Parathyroid adenoma (tissue), 2 donors: ENCODE data around the gene DOCK2.

Experiments
- H2AFZ ChIP-seq: fragments of 300-600 bp; sonication (generic); one replicate; pipeline ENCODE4 v1.7.0; 2017; ENCODE audit warnings: antibody characterized with exemption, mild to moderate bottlenecking
- H3K27ac ChIP-seq: fragments of 300-600 bp; sonication (generic); one replicate; pipeline ENCODE4 v1.7.0; 2017
- H3K27me3 ChIP-seq: fragments of 300-600 bp; sonication (generic); one replicate; pipeline ENCODE4 v1.7.0; 2017; ENCODE audit warnings: low read length; ENCODE audit not compliant: control insufficient read depth, insufficient read depth
- H3K36me3 ChIP-seq: fragments of 300-600 bp; sonication (generic); one replicate; pipeline ENCODE4 v1.7.0; 2017; ENCODE audit warnings: low read length; ENCODE audit not compliant: control insufficient read depth, insufficient read depth
- H3K4me1 ChIP-seq: fragments of 300-600 bp; sonication (generic); one replicate; pipeline ENCODE4 v1.7.0; 2017; ENCODE audit warnings: control low read depth
- H3K4me2 ChIP-seq: fragments of 300-600 bp; sonication (generic); one replicate; pipeline ENCODE4 v1.7.0; 2017; ENCODE audit warnings: low read length
- H3K4me3 ChIP-seq: fragments of 300-600 bp; sonication (generic); one replicate; pipeline ENCODE4 v1.7.0; 2017; ENCODE audit warnings: low read depth, low read length
- H3K79me2 ChIP-seq: fragments of 300-600 bp; sonication (generic); one replicate; pipeline ENCODE4 v1.7.0; 2017; ENCODE audit warnings: control low read depth
- H3K9ac ChIP-seq: fragments of 300-600 bp; sonication (generic); one replicate; pipeline ENCODE4 v1.7.0; 2017; ENCODE audit warnings: mild to moderate bottlenecking
- H3K9me3 ChIP-seq: fragments of 300-600 bp; sonication (generic); one replicate; pipeline ENCODE4 v1.7.0; 2017; ENCODE audit warnings: low read length; ENCODE audit not compliant: control insufficient read depth
- CTCF ChIP-seq: fragments of 300-600 bp; sonication (generic); IDR thresholded peaks from one replicate; pipeline ENCODE4 v1.7.0; 2017; ENCODE audit warnings: antibody characterized with exemption, mild to moderate bottlenecking
- donor health status: primary hyperparathyroidism.

The DOCK2 gene

DNA sequence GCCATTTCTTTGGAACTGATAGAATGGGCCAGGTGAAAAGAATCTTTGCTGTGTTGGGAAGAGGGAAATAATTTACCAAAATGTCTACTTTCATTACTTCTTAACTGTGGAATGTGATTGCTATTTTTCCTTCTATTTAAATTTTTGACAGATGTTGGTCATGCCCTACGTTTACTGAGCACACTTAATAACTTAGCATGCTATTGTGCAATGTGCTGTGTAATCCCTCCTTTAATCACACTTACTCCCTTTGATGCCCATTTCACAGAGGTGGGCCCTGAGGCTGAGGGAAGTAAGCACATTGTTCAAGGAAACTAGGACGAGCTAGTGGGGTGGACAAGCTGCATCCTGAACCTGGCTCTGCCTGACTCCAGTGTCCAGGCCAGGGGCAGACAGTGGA lies 391.0 kb downstream of the DOCK2 start:
- Histone ChIP-seq H3K9me3 (no peaks in the 10 kb centered on the region), H2AFZ (no peak overlapping the region), H3K4me1 (no peaks in the 10 kb centered on the region), H3K4me3 (no peak overlapping the region), H3K36me3 (no peaks in the 10 kb centered on the region), H3K4me2 (no peak overlapping the region), H3K27me3 (no peaks in the 10 kb centered on the region), H3K27ac (no peak overlapping the region), H3K79me2 (no peaks in the 10 kb centered on the region), H3K9ac (no peak overlapping the region)
- TF ChIP-seq CTCF = no peak

- no peak overlapping the region for H3K4me2 ChIP-seq
- H3K9me3 ChIP-seq = no peaks in the 10 kb centered on the region
- H3K27ac ChIP-seq = no peak overlapping the region
- no peaks in the 10 kb centered on the region for H3K27me3 ChIP-seq
- TF ChIP-seq CTCF = no peak
- H3K4me3 ChIP-seq = no peak overlapping the region
- no peaks in the 10 kb centered on the region for H3K79me2 ChIP-seq
- H2AFZ ChIP-seq = no peak overlapping the region
- H3K4me1 ChIP-seq = no peaks in the 10 kb centered on the region
- H3K9ac ChIP-seq = no peak overlapping the region
- H3K36me3 ChIP-seq = no peaks in the 10 kb centered on the region
Observed at GRCh38 chr5:170034231-170034630, 397.2 kb downstream of the DOCK2 start.

- Histone ChIP-seq H3K9me3 (no peaks in the 10 kb centered on the region), H3K27me3 (no peaks in the 10 kb centered on the region), H3K4me2 (no peak overlapping the region), H3K4me3 (no peak overlapping the region), H3K79me2 (no peaks in the 10 kb centered on the region), H3K36me3 (no peaks in the 10 kb centered on the region), H3K9ac (no peak overlapping the region), H3K27ac (no peak overlapping the region), H2AFZ (no peak overlapping the region), H3K4me1 (no peaks in the 10 kb centered on the region)
- TF ChIP-seq CTCF = no peak
Observed at GRCh38 chr5:170038241-170038640, 401.2 kb downstream of the DOCK2 start.

DNA sequence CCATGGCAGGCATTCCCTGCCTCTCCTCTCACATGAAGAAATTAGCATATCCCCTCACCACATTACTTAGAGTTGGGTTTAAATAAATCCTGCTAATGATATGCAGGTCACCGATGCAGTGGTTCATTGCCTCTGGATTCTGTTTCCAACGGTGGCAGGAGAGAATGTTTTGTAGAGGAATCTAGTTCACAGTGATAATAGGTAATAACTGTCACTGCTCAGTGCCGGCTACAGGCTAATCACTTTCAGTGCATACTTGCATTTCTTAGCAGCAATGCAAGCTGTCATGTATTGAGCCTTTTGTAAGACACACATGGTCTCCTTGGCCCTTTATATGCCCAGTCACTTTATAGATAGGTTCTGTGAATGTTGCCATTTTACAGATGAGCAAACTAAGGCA lies 402.8 kb downstream of the DOCK2 start:
- Histone ChIP-seq H3K4me1 (no peaks in the 10 kb centered on the region), H3K36me3 (no peaks in the 10 kb centered on the region), H3K27ac (no peak overlapping the region), H2AFZ (no peak overlapping the region), H3K4me2 (no peak overlapping the region), H3K9ac (no peak overlapping the region), H3K9me3 (no peaks in the 10 kb centered on the region), H3K4me3 (no peak overlapping the region), H3K27me3 (no peaks in the 10 kb centered on the region), H3K79me2 (no peaks in the 10 kb centered on the region)
- no peak for TF ChIP-seq CTCF

GRCh38 chr5:170046241-170046640 lies 409.2 kb downstream of the DOCK2 start:
- no peak overlapping the region for H3K27ac ChIP-seq
- no peak for TF ChIP-seq CTCF
- H2AFZ ChIP-seq = no peak overlapping the region
- no peaks in the 10 kb centered on the region for H3K4me1 ChIP-seq
- H3K9me3 ChIP-seq = no peaks in the 10 kb centered on the region
- H3K27me3 ChIP-seq = no peaks in the 10 kb centered on the region
- H3K79me2 ChIP-seq = no peaks in the 10 kb centered on the region
- no peak overlapping the region for H3K4me3 ChIP-seq
- no peaks in the 10 kb centered on the region for H3K36me3 ChIP-seq
- H3K9ac ChIP-seq = no peak overlapping the region
- H3K4me2 ChIP-seq = no peak overlapping the region
